IMR-90 (cell line): ENCODE results near the gene SESN3. TPM values are rescaled to one million over a fixed set of nuclear protein-coding genes. Genes with fewer than 3 reads are reported as not detected.

Experiments
- ATAC-seq: fragments of 200-7000 bp; cut with Tn5 transposase; 2 replicates; pipeline ENCODE4 v1.9.1; 2020; ENCODE audit warnings: low read depth, mild to moderate bottlenecking, moderate library complexity
- BruUV-seq: library from RNA; stranded (reverse); fragments of 400-500 nt; replicated peaks from 2 replicates; lab custom pipeline; 2021; lab: Mats Ljungman, UMichigan
- CTCF ChIA-PET: fragments of 300-600 bp; formaldehyde crosslinking; extraction: SDS; loops from one replicate; lab custom pipeline; 2021; ENCODE audit warnings: antibody characterized with exemption; lab: Yijun Ruan, JAX
- POLR2A ChIA-PET: fragments of 300-600 bp; sonication (Branson Sonifier 250); formaldehyde crosslinking; loops from one replicate; lab custom pipeline; 2022; ENCODE audit warnings: antibody characterized with exemption; ENCODE audit not compliant: unreplicated experiment; lab: Charles Lee
- DNase-seq: peaks from one replicate; pipeline ENCODE4 v3.0.0; 2013
- H2AFZ ChIP-seq: replicated peaks from 2 replicates; pipeline ENCODE3; 2013; ENCODE audit warnings: low read length, mild to moderate bottlenecking; ENCODE audit not compliant: poor library complexity
- H2AK5ac ChIP-seq: 2 replicates; pipeline ENCODE4 v1.6.1; 2013; ENCODE audit warnings: low read depth, low read length, inconsistent platforms
- H2AK9ac ChIP-seq: replicated peaks from 2 replicates; pipeline ENCODE3; 2013; ENCODE audit warnings: mild to moderate bottlenecking, low read depth, low read length, moderate library complexity; ENCODE audit not compliant: poor library complexity
- H2BK120ac ChIP-seq: 2 replicates; pipeline ENCODE4 v1.6.1; 2013; ENCODE audit warnings: low read depth, low read length, inconsistent platforms
- H2BK15ac ChIP-seq: 3 replicates; pipeline ENCODE4 v1.6.1; 2013; ENCODE audit warnings: low read depth, low read length, inconsistent platforms
- H2BK20ac ChIP-seq: 2 replicates; pipeline ENCODE4 v1.6.1; 2013; ENCODE audit warnings: low read depth, mild to moderate bottlenecking, inconsistent platforms, low read length, moderate library complexity
- H2BK5ac ChIP-seq: 2 replicates; pipeline ENCODE4 v1.6.1; 2013; ENCODE audit warnings: mild to moderate bottlenecking, low read depth, low read length, inconsistent platforms; ENCODE audit not compliant: poor library complexity, severe bottlenecking
- H3K14ac ChIP-seq: replicated peaks from 2 replicates; pipeline ENCODE4 v1.6.1; 2013; ENCODE audit warnings: low read depth, low read length, inconsistent platforms
- H3K18ac ChIP-seq: 2 replicates; pipeline ENCODE4 v1.6.1; 2013; ENCODE audit warnings: low read depth, low read length, control low read depth
- H3K23ac ChIP-seq: 2 replicates; pipeline ENCODE4 v1.6.1; 2013; ENCODE audit warnings: low read depth, low read length, inconsistent platforms
- H3K27ac ChIP-seq: 2 replicates; pipeline ENCODE4 v1.5.1; 2013; ENCODE audit warnings: mild to moderate bottlenecking, control low read depth, low read length; ENCODE audit not compliant: insufficient read depth
- H3K27me3 ChIP-seq: 2 replicates; pipeline ENCODE4 v1.6.1; 2013; ENCODE audit warnings: low read length; ENCODE audit not compliant: control insufficient read depth, insufficient read depth
- H3K36me3 ChIP-seq: 2 replicates; pipeline ENCODE4 v1.6.1; 2013; ENCODE audit warnings: low read length, mixed read lengths; ENCODE audit not compliant: control insufficient read depth, insufficient read depth
- H3K4ac ChIP-seq: 2 replicates; pipeline ENCODE4 v1.6.1; 2013; ENCODE audit warnings: low read depth, low read length, inconsistent platforms
- H3K4me1 ChIP-seq: 2 replicates; pipeline ENCODE4 v1.6.1; 2013; ENCODE audit warnings: low read length, mixed read lengths; ENCODE audit not compliant: control insufficient read depth, insufficient read depth
- H3K4me2 ChIP-seq: 2 replicates; pipeline ENCODE4 v1.6.1; 2013; ENCODE audit warnings: low read depth, mild to moderate bottlenecking, control low read depth, low read length, moderate library complexity
- H3K4me3 ChIP-seq: 2 replicates; pipeline ENCODE4 v1.5.1; 2013; ENCODE audit warnings: low read depth, mild to moderate bottlenecking, control low read depth, low read length, moderate library complexity; ENCODE audit not compliant: insufficient read depth
- H3K56ac ChIP-seq: 2 replicates; pipeline ENCODE4 v1.6.1; 2013; ENCODE audit warnings: low read length, inconsistent platforms; ENCODE audit not compliant: insufficient read depth; ENCODE audit errors: extremely low read depth
- H3K79me1 ChIP-seq, 2 experiments: 2 replicates each; pipeline ENCODE4 v1.6.1; 2013; ENCODE audit warnings: low read length in 2 of 2, inconsistent platforms in 1 of 2, low read depth in 1 of 2
- H3K9ac ChIP-seq: 2 replicates; pipeline ENCODE4 v1.6.1; 2013; ENCODE audit warnings: low read depth, low read length, control low read depth
- H3K9me1 ChIP-seq: 2 replicates; pipeline ENCODE4 v1.6.1; 2013; ENCODE audit warnings: low read length, inconsistent platforms; ENCODE audit not compliant: insufficient read depth
- H3K9me3 ChIP-seq: 2 replicates; pipeline ENCODE4 v1.6.1; 2013; ENCODE audit warnings: low read length; ENCODE audit not compliant: control insufficient read depth, insufficient read depth
- H4K20me1 ChIP-seq: 2 replicates; pipeline ENCODE4 v1.6.1; 2013; ENCODE audit warnings: low read length, inconsistent platforms; ENCODE audit not compliant: insufficient read depth
- H4K5ac ChIP-seq: 2 replicates; pipeline ENCODE4 v1.6.1; 2013; ENCODE audit warnings: mild to moderate bottlenecking, low read depth, low read length, control low read depth
- H4K8ac ChIP-seq, 2 experiments: 2 replicates each; pipeline ENCODE4 v1.6.1; 2013; ENCODE audit warnings: low read depth in 2 of 2, low read length in 2 of 2, control low read depth in 1 of 2, inconsistent platforms in 1 of 2
- H4K91ac ChIP-seq: 2 replicates; pipeline ENCODE4 v1.6.1; 2013; ENCODE audit warnings: low read depth, low read length, inconsistent platforms; ENCODE audit not compliant: insufficient read depth
- BHLHE40 ChIP-seq: fragments of 150-350 bp; IDR thresholded peaks from 2 replicates; pipeline ENCODE4 v1.6.1; 2016; ENCODE audit warnings: mild to moderate bottlenecking, low read depth, low read length
- CEBPB ChIP-seq: IDR thresholded peaks from 2 replicates; pipeline ENCODE4 v1.6.1; 2012; ENCODE audit warnings: low read depth, low read length, improper control_type of control experiment
- CHD1 ChIP-seq: IDR thresholded peaks from 2 replicates; pipeline ENCODE4 v1.6.1; 2012; ENCODE audit warnings: low read depth, low read length, improper control_type of control experiment
- FOS ChIP-seq: fragments of 150-350 bp; IDR thresholded peaks from 2 replicates; pipeline ENCODE4 v1.6.1; 2016; ENCODE audit warnings: low read depth, low read length
- MAFK ChIP-seq: IDR thresholded peaks from 2 replicates; pipeline ENCODE4 v1.6.1; 2012; ENCODE audit warnings: low read depth, low read length, improper control_type of control experiment
- MAZ ChIP-seq: IDR thresholded peaks from 2 replicates; pipeline ENCODE4 v1.6.1; 2012; ENCODE audit warnings: low read depth, mild to moderate bottlenecking, low read length, improper control_type of control experiment, moderate library complexity, borderline replicate concordance
- MXI1 ChIP-seq: IDR thresholded peaks from 2 replicates; pipeline ENCODE4 v1.6.1; 2012; ENCODE audit warnings: low read depth, mild to moderate bottlenecking, low read length, moderate library complexity, borderline replicate concordance
- NFE2L2 ChIP-seq: fragments of 150-350 bp; IDR thresholded peaks from 2 replicates; pipeline ENCODE4 v1.6.1; 2016; ENCODE audit warnings: low read depth, mild to moderate bottlenecking, low read length
- POLR2A ChIP-seq: IDR thresholded peaks from 2 replicates; pipeline ENCODE4 v1.6.1; 2012; ENCODE audit warnings: mild to moderate bottlenecking, low read depth, low read length
- RAD21 ChIP-seq: IDR thresholded peaks from 2 replicates; pipeline ENCODE4 v1.6.1; 2012; ENCODE audit warnings: low read length, improper control_type of control experiment
- RCOR1 ChIP-seq: IDR thresholded peaks from 2 replicates; pipeline ENCODE4 v1.6.1; 2012; ENCODE audit warnings: mild to moderate bottlenecking, low read length, improper control_type of control experiment; ENCODE audit not compliant: insufficient replicate concordance
- RFX5 ChIP-seq: IDR thresholded peaks from 2 replicates; pipeline ENCODE4 v1.8.0; 2012; ENCODE audit warnings: low read depth, mild to moderate bottlenecking, low read length, moderate library complexity
- SMC3 ChIP-seq: fragments of 150-350 bp; IDR thresholded peaks from 2 replicates; pipeline ENCODE4 v1.6.1; 2016; ENCODE audit warnings: low read depth, mild to moderate bottlenecking, antibody characterized with exemption, low read length, moderate library complexity
- WGBS, 2 experiments: methylation state at CpG; one replicate each; pipeline versions ENCODE4 v1.1.5 to v1.1.7; 2013; ENCODE audit warnings: missing lambda C conversion rate in 2 of 2; ENCODE audit not compliant: insufficient read length in 1 of 2; ENCODE audit errors: extremely low coverage in 2 of 2; 5-methylcytosine and 5-hydroxymethylcytosine counted together
- dilution Hi-C: fragments of 300-500 bp; cut with HindIII; formaldehyde crosslinking; loops from one replicate; pipeline ENCODE4 v1.14.3; 2018; ENCODE audit warnings: low sequenced_read_pairs; ENCODE audit not compliant: unreplicated experiment
- in situ Hi-C: fragments of 300-500 bp; cut with MboI; formaldehyde crosslinking; loops from 3 replicates; pipeline ENCODE4 v1.14.3; 2019; ENCODE audit warnings: low sequenced_read_pairs, inconsistent platforms, mixed read lengths
- intact Hi-C: fragments of 100-400 bp; cut with micrococcal nuclease; formaldehyde crosslinking; loops from 2 replicates; pipeline ENCODE4 v1.10.0; 2022
- polyA plus RNA-seq, 3 experiments: library from polyadenylated mRNA; depleted of rRNA; stranded (reverse); fragments of >200 nt; gene quantifications; 2 replicates each; pipeline ENCODE4 v1.2.3, GENCODE V29; 2012; ENCODE audit warnings: low replicate concordance in 1 of 3
- total RNA-seq: library from RNA; depleted of rRNA; stranded (reverse); fragments of >200 nt; gene quantifications from 2 replicates; pipeline ENCODE4 v1.2.3, GENCODE V29; 2012
- TF ChIP-seq, protein P1 (sequence below): fragments of 150-350 bp; IDR thresholded peaks from 2 replicates; pipeline ENCODE4 v1.6.1; 2016; ENCODE audit warnings: low read depth, mild to moderate bottlenecking, low read length, moderate library complexity, borderline replicate concordance
- TF ChIP-seq, protein P2 (sequence below): conservative IDR thresholded peaks from 2 replicates; pipeline ENCODE4 v1.5.1; 2012; ENCODE audit warnings: mild to moderate bottlenecking, low read depth, low read length, improper control_type of control experiment
- TF ChIP-seq, protein P3 (sequence below): fragments of 150-350 bp; IDR thresholded peaks from 2 replicates; pipeline ENCODE4 v1.6.1; 2017; ENCODE audit warnings: mild to moderate bottlenecking, antibody characterized with exemption, low read length, low read depth

SESN3 gene
- total and polyA plus RNA-seq, 2 of the 4 experiments (the other 2 are of a cell fraction): 2.0 to 7.7 TPM

DNA sequence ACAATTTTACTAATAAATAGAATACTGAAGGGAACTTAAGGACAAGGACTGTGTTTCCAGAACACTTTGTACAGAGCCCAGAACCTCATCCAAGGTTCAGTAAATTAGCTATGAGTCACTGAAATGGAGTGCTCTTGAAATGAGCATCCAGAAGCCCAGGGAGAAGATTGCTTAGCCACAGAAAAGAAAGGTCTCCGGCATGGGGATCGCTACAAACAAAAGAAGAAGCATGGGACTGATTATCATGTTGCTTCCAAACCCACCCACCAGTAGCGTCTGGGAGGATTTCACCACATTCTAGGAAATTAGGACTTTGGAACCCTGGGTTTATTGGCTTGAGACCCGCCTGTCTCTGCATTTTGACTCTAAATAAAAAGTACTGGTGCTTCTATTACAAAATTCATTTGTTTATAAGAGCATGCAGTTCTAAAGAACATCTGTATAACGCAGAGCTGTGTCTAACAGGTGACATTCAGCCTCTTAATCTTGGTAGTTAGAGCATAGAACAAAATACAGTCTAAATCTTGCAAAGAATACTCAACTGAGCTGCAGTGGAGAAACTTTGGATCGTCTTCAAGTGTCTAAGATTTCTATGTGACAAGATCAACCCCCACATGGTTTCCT is 35.9 kb upstream of the SESN3 start:
- Histone ChIP-seq H2BK15ac (no peak overlapping the region), H3K4me2 (no peak overlapping the region), H3K9me1 (no peaks in the 10 kb centered on the region), H4K5ac (no peak overlapping the region), H4K20me1 (no peaks in the 10 kb centered on the region), H3K14ac (no peak overlapping the region), H2BK20ac (no peak overlapping the region), H3K27ac (no peak overlapping the region), H3K79me1 (no peaks in the 10 kb centered on the region), H3K9ac (no peak overlapping the region), H2AK5ac (no peak overlapping the region), H4K8ac (no peak overlapping the region), H3K18ac (no peak overlapping the region), H3K4ac (no peak overlapping the region), H2AK9ac (no peak overlapping the region), H3K27me3 (no peaks in the 10 kb centered on the region), H2BK120ac (no peak overlapping the region), H3K4me1 (no peaks in the 10 kb centered on the region), H3K9me3 (no peaks in the 10 kb centered on the region), H3K56ac (no peak overlapping the region), H2AFZ (no peak overlapping the region), H2BK5ac (no peak overlapping the region), H4K91ac (no peak overlapping the region), H3K23ac (no peak overlapping the region), H3K4me3 (no peak overlapping the region), H3K36me3 (no peaks in the 10 kb centered on the region)
- no TSS peak for BruUV-seq
- TF ChIP-seq MAFK (no peak), RFX5 (no peak), MAZ (no peak), RAD21 (no peak), NFE2L2 (no peak), CEBPB (no peak), FOS (no peak), RCOR1 (no peak), POLR2A (no peak), CHD1 (no peak), BHLHE40 (no peak), MXI1 (no peak), SMC3 (no peak)
- TF ChIP-seq, protein P1, sequence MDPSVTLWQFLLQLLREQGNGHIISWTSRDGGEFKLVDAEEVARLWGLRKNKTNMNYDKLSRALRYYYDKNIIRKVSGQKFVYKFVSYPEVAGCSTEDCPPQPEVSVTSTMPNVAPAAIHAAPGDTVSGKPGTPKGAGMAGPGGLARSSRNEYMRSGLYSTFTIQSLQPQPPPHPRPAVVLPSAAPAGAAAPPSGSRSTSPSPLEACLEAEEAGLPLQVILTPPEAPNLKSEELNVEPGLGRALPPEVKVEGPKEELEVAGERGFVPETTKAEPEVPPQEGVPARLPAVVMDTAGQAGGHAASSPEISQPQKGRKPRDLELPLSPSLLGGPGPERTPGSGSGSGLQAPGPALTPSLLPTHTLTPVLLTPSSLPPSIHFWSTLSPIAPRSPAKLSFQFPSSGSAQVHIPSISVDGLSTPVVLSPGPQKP: no peak
- TF ChIP-seq, protein P2, sequence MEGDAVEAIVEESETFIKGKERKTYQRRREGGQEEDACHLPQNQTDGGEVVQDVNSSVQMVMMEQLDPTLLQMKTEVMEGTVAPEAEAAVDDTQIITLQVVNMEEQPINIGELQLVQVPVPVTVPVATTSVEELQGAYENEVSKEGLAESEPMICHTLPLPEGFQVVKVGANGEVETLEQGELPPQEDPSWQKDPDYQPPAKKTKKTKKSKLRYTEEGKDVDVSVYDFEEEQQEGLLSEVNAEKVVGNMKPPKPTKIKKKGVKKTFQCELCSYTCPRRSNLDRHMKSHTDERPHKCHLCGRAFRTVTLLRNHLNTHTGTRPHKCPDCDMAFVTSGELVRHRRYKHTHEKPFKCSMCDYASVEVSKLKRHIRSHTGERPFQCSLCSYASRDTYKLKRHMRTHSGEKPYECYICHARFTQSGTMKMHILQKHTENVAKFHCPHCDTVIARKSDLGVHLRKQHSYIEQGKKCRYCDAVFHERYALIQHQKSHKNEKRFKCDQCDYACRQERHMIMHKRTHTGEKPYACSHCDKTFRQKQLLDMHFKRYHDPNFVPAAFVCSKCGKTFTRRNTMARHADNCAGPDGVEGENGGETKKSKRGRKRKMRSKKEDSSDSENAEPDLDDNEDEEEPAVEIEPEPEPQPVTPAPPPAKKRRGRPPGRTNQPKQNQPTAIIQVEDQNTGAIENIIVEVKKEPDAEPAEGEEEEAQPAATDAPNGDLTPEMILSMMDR: no peak
- TF ChIP-seq, protein P3, sequence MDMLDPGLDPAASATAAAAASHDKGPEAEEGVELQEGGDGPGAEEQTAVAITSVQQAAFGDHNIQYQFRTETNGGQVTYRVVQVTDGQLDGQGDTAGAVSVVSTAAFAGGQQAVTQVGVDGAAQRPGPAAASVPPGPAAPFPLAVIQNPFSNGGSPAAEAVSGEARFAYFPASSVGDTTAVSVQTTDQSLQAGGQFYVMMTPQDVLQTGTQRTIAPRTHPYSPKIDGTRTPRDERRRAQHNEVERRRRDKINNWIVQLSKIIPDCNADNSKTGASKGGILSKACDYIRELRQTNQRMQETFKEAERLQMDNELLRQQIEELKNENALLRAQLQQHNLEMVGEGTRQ: no peak
- POLR2A ChIA-PET: no interaction called here
- in situ Hi-C loops: no loop called here
- dilution Hi-C loops: no loop called here
- DNase-seq (no peak), ATAC-seq (no peak)
- intact Hi-C loops: loop anchor here (1.0 kb wide), 1 partner anchor 25 kb away; no protein-coding TSS in a partner anchor
- CTCF ChIA-PET: no interaction called here
- WGBS, 2 experiments: no CpG with 5 or more reads among the region's 6 CpGs
